ENCODE results near the gene USP49. TPM values are rescaled to one million over a fixed set of nuclear protein-coding genes. Genes with fewer than 3 reads are reported as not detected.

The USP49 gene
- total and polyA plus RNA-seq, 2 of the 4 experiments (the other 2 are of a cell fraction), result 1.4 to 2.1 TPM

- intact Hi-C loops (cut with micrococcal nuclease), result no loop called here
- Histone ChIP-seq H2BK20ac (ENCODE audit: low read depth, low read length) (no peak overlapping the region), H3K9me3 (ENCODE audit: control insufficient read depth, insufficient read depth, low read length) (no peaks in the 10 kb centered on the region), H3K56ac (ENCODE audit: extremely low read depth, insufficient read depth, low read length) (no peak overlapping the region), H3K4ac (ENCODE audit: low read depth, low read length) (0 out of 2 replicates have a peak overlapping the region, but pooled peaks have one; percentile 7), H2BK5ac (ENCODE audit: low read depth, low read length, poor library complexity, severe bottlenecking) (no peak overlapping the region), H3K4me2 (ENCODE audit: low read depth, low read length) (no peak overlapping the region), H3K79me1 (ENCODE audit: low read depth in 1 of 2, low read length in 2 of 2) (peaks cover 0 to 3% of the 10 kb centered on the region in 2 experiments; a peak in 1 of 4 replicates), H2AFZ (replicated peaks; ENCODE audit: low read length, poor library complexity) (no peak overlapping the region), H4K8ac (ENCODE audit: low read depth in 2 of 2, low read length in 2 of 2) (no peak overlapping the region), H3K27ac (ENCODE audit: insufficient read depth, low read length) (no peak overlapping the region), H3K18ac (ENCODE audit: low read depth, low read length) (no peak overlapping the region), H4K91ac (ENCODE audit: insufficient read depth, low read depth, low read length) (no peak overlapping the region), H4K5ac (ENCODE audit: low read depth, low read length) (no peak overlapping the region), H3K9ac (ENCODE audit: low read depth, low read length) (no peak overlapping the region), H2AK5ac (ENCODE audit: low read depth, low read length) (no peak overlapping the region), H2BK15ac (ENCODE audit: low read depth, low read length) (no peak overlapping the region), H2AK9ac (replicated peaks; ENCODE audit: low read depth, low read length, poor library complexity) (no peak overlapping the region), H3K4me1 (ENCODE audit: control insufficient read depth, insufficient read depth, low read length) (peaks cover 5% of the 10 kb centered on the region; the same call in 1 of the 2 replicates), H3K14ac (replicated peaks; ENCODE audit: low read depth, low read length) (no peak overlapping the region), H3K36me3 (ENCODE audit: control insufficient read depth, insufficient read depth, low read length) (peaks cover 1% of the 10 kb centered on the region; the same call in 1 of the 2 replicates), H4K20me1 (ENCODE audit: insufficient read depth, low read length) (peaks cover 3% of the 10 kb centered on the region; the same call in 1 of the 2 replicates), H2BK120ac (ENCODE audit: low read depth, low read length) (no peak overlapping the region), H3K4me3 (ENCODE audit: insufficient read depth, low read depth, low read length) (no peak overlapping the region), H3K9me1 (ENCODE audit: insufficient read depth, low read length) (0 out of 2 replicates have a peak, but pooled peaks cover 5% of the 10 kb centered on the region), H3K23ac (ENCODE audit: low read depth, low read length) (no peak overlapping the region), H3K27me3 (ENCODE audit: control insufficient read depth, insufficient read depth, low read length) (no peaks in the 10 kb centered on the region)
- dilution Hi-C loops (cut with HindIII; ENCODE audit: low sequenced_read_pairs, unreplicated experiment), result no loop called here
- no CpG with 5 or more reads among the region's 1 CpG for WGBS, 2 experiments (ENCODE audit: extremely low coverage in 2 of 2, insufficient read length in 1 of 2)
- BruUV-seq (replicated peaks), result no TSS peak
- DNase-seq (no peak), ATAC-seq (ENCODE audit: low read depth) (no peak)
- in situ Hi-C loops (cut with MboI; ENCODE audit: low sequenced_read_pairs), result no loop called here
- no peak for TF ChIP-seq RAD21 (IDR thresholded peaks at IDR 0.05; ENCODE audit: low read length)
- no peak for TF ChIP-seq RFX5 (IDR thresholded peaks at IDR 0.05; ENCODE audit: low read depth, low read length)
- ChIA-PET CTCF (interaction anchor here (0.6 kb wide), 1 partner anchor 48 kb away, joined by 3 read pairs; no protein-coding TSS in a partner anchor), POLR2A (ENCODE audit: unreplicated experiment) (no interaction called here)
These were observed 20.4 kb downstream of the USP49 start for GRCh38 chr6:41874741-41875140.

All from IMR-90 (cell line).